Measurements from ENCODE around the gene B3GLCT.
"Not testable (repeated sequence)": the region's sequence is repeated elsewhere in the genome, so short reads cannot be mapped to it uniquely, and the experiment has no call there.

The B3GLCT gene

GRCh38 chr13:31199849-31200636 is at the start of gene B3GLCT:
TSS of gene B3GLCT (plus strand) at chr13:31199975. CDS start at chr13:31200085, 110 bp downstream.
- DNase-seq: peak; percentile 82

DNA sequence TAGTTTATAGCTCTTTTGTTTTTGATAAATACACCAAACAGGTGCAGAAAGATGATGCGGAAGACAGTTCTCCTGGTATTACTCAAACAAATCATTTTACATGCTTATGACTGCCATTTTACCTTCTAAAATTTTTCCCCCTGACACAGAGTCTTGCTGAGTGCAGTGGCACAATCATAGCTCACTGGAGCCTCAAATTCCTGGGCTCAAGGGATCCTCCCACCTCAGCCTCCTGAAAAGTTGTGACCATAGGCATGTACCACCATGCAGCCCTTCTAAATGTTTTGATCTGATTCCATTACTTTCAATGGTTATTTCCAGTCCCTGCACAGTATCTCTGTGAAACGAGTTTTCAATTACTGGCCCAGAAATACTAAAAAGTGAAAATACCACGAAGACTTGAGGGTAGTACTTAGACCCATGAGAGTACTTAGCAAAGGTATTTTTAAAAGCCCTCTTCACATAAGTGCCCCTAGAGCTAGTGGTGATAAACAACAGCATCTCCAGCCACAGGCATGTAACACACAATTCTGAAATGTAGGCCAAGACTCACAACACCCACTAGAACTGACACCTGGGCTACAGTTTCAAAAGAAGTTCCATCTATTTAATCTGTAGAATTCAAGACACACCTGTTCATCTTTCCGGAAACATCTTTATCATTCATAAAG is 49.3 kb upstream of the B3GLCT start:
- no peak for DNase-seq

DNA sequence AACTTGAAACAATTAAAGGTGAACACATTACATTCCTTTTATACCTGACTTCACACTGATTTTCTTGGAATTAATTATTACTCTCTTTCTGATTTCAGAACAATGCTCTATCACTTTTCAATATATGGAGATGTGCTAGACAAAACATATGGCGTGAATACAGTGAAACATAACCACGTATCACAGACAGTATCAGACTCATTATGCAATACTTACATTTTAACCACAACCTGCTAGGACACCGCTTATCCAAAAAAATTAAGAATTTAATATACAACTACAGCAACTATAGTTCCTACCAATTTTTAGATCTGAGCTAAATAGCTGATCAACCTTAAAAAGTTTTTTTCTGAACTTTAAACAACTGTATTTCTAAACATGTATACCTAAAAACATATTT is 47.9 kb upstream of the B3GLCT start:
- DNase-seq: no peak

DNA sequence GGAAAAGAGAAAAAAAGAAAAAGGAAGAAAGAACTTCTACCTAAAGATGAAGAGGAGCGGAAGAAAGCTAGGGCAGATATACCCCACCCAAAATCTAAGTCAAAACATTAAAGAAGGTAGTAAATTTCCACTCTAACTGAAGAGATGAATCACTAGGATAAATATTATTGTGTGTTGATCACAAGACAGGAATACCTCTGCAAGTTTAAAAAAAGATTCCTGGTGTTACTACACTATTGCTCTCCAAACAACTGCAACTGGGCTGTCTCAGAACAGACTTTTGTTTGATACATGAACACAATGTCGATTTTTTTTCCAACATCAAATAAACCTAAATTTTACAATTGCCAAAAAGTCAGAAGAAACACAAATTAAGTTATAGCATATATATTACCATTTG is 44.8 kb upstream of the B3GLCT start:
- no peak for DNase-seq

DNA sequence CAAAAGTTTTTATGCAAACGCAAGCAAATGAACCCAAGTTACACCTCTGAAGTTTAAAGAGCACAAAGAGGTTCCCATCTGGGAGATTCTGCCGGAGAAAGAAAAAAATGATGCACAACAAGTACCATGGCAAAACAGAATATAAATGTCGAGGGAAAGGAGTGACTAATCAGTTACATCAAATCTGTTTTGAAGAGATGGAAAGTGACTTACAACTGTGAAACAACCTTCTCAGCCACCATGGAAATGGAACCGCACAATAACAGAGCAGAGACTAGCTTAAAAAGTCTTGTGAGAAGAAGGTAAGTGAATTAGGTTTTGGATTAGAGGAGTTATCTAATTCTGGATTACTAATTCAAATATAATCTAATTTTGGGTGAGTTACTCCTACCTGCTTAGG is 40.5 kb upstream of the B3GLCT start:
- no peak for DNase-seq

- peak; percentile 66 for DNase-seq
Observed at GRCh38 chr13:31160857-31161556, 38.8 kb upstream of the B3GLCT start.

DNA sequence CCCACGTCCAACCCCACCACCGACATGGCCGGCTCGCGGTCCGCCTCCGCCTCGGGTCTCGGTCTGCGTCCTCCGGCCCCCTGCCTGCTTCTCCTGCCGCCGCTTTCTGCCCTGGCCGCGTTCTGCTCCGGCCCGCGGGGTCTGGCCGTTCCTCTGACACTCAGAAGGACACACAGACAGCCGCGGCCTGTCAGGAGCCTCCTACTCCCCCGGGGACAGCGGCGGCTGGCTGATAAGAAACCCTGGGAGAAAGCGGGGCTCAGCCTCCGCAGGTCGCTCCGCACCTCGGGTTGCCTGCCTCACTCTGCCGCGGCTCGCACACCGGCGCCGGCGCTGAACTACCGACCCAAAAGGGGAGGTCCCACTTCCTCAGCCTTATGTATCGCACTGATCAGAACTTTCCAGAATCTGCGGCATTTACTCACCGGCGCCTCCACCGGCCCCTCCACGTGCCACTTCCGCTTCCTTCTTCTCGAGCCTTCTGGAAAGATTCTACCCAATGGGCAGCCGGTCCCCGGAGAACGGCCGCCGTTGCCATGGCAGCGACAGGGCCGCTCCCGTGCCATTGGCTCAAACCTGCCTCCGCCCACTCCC is 38.1 kb upstream of the B3GLCT start, which contains the start of gene HSPH1:
HSPH1 (minus strand) TSS at position 348 of the 594 bp plus-strand sequence; CDS start at position 26, 322 bp downstream.
- peak; percentile 98 for DNase-seq

DNA sequence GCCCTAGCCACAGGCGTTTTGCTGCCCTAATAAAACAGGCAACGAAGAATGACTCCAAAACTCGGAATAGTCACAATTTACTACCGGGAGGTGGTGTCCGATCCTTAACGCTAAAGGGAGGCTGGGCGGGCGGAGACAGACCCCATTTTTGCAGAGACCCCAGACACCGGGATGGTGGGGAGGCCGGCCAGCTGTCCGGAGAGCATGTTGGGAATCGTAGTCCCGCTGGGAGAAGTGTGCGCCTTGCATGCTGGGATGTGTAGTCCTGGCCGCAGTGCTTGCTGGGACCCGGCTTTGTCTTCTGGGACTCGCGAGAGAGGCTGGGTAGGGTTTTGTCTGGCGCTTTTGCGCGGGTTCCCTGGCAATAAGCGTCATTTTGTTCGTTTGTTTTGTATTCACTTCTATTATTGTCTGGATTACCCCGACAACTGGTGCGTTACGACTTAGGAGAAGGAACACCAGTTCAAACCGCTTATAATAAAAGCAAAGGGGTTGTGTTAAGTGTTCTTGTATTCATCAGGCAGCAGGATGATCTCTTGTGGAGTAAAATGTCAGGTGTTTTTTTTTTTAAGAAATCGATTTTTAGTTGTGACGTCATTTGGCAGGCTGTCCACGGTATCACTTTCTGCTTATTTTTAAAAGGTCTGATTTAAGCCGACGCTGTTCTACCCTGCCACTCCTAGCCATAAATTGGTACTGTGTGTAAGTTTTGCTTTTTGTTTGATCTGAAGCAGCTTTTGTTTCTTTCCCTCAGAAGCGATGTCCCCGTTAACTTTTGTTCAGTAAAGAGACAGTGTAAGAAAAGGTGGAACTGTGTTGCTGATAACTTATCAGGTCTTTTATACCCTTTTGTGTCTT is 37.4 kb upstream of the B3GLCT start:
- DNase-seq: peak; percentile 93

DNA sequence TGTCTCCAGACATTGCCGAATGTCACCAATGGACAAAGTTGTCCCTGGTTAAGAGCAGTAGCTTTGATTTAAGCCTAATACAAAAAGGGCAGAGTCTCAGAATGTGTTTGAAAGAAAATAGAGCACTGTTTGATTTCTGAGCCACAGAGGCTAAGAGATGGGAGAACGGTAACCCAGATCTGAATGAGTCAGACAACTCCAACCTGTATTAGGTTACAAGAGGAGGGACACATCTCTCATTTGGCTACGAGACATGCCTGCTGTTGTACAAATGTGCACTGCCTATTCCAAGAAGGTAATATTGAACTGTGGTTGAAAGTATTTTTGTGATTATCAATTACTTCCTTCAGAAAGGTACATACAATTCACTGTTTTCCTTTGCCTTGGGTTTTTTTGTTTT is 33.2 kb upstream of the B3GLCT start:
- no peak for DNase-seq

DNA sequence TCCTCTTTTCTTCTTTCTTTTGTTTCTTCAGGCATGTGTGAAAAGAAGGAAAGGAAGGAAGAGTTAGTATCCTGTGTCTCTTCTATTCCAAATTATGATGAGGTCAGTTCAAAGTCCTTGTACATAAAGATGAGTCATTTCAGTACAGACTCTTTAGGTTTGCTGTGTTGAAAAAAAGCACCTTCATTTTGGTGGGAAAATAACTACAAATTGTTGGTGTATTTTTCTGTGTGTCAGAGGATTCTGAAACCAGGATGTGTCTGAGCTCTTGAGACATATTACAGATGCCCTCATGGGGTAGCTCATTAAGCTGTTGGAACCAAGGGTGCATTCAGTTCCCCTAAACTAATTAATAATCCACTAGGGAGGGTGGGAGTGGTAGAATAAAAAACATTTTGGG is 32.3 kb upstream of the B3GLCT start:
- no peak for DNase-seq

DNA sequence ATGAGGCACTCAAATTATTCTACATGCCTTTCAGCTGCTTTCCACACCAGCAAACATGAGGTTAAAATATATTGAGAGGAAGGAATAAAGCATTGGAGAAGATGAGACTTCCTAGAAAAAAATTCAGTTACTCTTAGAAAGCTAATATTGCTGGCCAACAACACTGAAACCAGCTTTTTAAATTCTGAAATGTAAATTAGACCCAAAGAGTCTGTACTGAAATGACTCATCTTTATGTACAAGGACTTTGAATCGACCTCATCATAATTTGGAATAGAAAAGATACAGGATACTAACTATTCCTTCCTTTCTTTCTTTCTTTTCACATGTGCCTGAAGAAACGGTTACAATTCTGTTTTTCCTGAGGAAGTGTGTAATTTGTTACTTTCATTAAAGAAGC is 31.6 kb upstream of the B3GLCT start:
- DNase-seq: no peak

DNA sequence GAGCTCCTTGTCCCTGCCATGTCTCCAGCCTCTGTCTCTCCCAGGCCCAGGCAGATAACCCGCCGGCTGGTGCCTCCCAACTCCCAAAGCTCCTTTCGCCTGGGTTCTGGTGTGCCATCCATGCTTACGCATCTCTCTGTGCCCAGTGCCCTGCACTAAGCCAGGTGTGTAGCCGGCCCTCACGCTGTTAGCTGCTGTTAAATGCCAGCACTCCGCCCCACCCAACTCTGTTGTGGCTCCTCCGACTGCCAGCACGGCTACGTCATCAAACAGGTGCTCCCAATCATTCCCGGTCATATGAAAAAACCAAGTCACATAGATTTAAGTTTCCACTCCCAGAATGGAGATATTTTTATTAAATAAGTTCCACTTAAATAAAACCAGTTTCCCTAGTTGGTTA is 31.0 kb upstream of the B3GLCT start:
- no peak for DNase-seq

DNA sequence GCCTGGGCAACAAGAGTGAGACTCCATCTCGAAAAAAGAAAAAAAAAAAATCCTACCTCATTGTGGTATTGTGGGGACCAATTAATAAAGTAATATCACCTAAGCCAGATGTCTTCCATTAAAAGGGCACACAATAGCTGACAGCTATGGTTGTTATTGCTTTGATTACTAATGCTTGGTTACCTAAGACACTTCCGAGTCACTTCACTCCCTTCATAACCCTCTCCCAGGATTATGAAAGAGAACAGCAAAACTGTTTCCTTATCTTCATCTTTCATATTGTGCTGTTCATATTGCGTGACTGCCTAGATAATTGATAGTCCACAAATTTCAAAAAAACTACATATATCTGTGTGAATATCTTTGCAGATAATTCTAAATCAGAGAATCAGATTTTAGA is 27.8 kb upstream of the B3GLCT start:
- DNase-seq: no peak

DNA sequence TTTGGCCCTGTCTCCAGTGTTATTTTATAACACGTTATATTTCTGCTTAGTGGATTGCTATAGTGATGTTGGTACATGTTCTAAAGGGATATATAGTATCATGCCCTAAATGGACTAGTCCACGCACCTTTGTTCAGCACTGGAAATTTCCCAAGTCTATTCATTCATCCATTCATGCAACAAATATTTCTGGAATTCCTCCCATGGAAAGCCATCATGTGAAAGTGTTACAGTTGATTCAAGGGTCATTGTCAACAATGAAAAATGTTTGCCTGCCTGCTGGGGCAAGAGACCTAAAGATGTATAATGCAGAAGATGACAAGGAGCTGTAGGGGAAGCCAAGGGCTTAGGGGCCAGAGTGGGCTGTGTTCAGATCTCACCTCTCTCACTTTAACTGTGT is 27.2 kb upstream of the B3GLCT start:
- DNase-seq: no peak

DNA sequence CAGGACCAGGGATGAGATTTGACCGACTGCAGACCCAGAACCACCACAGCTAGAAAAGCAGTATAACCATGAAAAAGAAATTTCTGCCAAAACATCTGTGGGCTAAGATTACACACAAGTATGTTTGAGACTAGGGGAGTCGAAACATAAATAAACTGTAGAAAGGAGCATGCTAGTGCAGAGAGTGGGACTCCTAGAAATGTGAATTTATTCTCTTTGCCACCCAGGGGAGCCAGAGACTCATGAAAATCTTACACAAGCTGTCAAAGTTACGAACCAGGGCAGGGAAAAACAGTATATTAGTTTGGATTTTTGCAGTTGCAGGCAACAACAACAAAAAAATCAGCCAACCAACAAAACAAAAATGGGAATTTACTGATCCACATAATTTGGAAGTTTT is 25.8 kb upstream of the B3GLCT start:
- DNase-seq: no peak

- no peak for DNase-seq
Observed at GRCh38 chr13:31175847-31176532, 23.8 kb upstream of the B3GLCT start.

- DNase-seq: not testable (repeated sequence)
Observed at GRCh38 chr13:31177813-31178495, 21.8 kb upstream of the B3GLCT start.

- DNase-seq: no peak
Observed at GRCh38 chr13:31179241-31179640, 20.5 kb upstream of the B3GLCT start.

GRCh38 chr13:31179754-31180153 is 20.0 kb upstream of the B3GLCT start:
- DNase-seq: no peak

DNA sequence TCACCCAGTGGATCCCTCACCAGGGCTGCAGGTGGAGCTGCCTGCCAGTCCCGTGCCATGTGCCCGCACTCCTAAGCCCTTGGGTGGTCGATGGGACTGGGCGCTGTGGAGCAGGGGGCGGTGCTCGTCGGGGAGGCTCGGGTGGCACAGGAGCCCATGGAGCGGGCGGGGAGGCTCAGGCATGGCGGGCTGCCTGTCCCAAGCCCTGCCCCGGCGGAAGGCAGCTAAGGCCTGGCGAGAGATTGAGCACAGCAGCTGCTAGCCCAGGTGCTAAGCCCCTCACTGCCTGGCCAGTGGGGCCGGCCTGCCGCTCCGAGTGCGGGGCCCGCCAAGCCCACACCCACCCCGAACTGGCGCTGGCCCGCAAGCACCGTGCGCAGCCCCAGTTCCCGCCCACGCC is 16.8 kb upstream of the B3GLCT start:
- DNase-seq: no peak

GRCh38 chr13:31184451-31184850 is 15.3 kb upstream of the B3GLCT start:
- no peak for DNase-seq
